ENCODE measurements around the gene FBXO17. TPM values are rescaled to one million over a fixed set of nuclear protein-coding genes. Genes with fewer than 3 reads are reported as not detected.

FBXO17 gene
- total and polyA plus RNA-seq, 2 donors (not counting 3 experiments of a cell fraction or from before 2014, with no cell fraction given) = 21.8 to 23.8 TPM

DNA sequence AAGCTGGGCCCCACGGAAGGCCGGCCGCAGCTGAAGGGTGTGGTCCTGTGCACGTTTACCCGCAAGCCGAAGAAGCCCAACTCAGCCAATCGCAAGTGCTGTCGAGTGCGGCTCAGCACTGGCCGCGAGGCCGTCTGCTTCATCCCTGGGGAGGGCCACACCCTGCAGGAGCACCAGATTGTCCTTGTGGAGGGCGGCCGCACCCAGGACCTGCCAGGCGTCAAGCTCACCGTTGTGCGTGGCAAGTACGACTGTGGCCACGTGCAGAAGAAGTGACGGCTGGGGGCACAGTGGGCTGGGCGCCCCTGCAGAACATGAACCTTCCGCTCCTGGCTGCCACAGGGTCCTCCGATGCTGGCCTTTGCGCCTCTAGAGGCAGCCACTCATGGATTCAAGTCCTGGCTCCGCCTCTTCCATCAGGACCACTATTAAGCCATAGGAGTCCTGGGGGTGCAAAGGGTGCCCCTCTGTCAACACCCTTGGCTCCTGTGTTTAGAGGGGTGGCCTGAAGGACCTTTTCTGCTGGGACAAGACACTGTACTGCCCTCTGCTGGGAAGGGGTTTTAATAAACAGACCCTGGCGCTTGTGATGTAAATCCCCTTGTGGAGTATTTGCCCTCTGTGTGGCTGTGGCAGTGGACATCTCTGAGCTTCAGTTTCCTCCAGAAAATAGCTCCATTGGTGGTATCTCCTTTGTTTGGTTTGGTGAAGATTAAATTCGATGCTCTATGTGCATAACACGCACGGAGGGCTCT lies 42.9 kb downstream of the FBXO17 start:
- peaks cover 14% of the 10 kb centered on the region for H3K4me1 ChIP-seq (ENCODE audit: control insufficient read depth, extremely low read depth, insufficient read depth, low read length)
- no peaks in the 10 kb centered on the region for H3K9me3 ChIP-seq (replicated peaks; ENCODE audit: control insufficient read depth, insufficient read depth, low read length)
- no TSS peak for BruUV-seq (replicated peaks)
- no peak overlapping the region for H3K4me3 ChIP-seq (replicated peaks in 1 of 3; ENCODE audit: insufficient read depth in 1 of 3, low read depth in 1 of 3, low read length in 3 of 3)
- peak; percentile 77 for FAIRE-seq
- dilution Hi-C loops (cut with MboI; ENCODE audit: extremely low pct_ligation_motif_present, low sequenced_read_pairs) = no loop called here
- H3K9ac ChIP-seq (replicated peaks; ENCODE audit: extremely low read depth, insufficient read depth, low read length) = no peak overlapping the region
- no peak overlapping the region for H3K4me2 ChIP-seq (ENCODE audit: insufficient read depth, low read length)
- no peaks in the 10 kb centered on the region for H3K9me1 ChIP-seq (replicated peaks; ENCODE audit: control insufficient read depth, extremely low read depth, insufficient read depth, low read length)
- peak; percentile 28 to 41 for TF ChIP-seq CTCF (IDR thresholded peaks at IDR 0.05; ENCODE audit: extremely low read depth in 1 of 2, insufficient read depth in 1 of 2, low read depth in 1 of 2, low read length in 2 of 2)
- TF ChIP-seq JUN (IDR thresholded peaks at IDR 0.05; ENCODE audit: borderline replicate concordance, insufficient read depth, insufficient read length, low read depth) = no peak
- TF ChIP-seq GATA2 (IDR thresholded peaks at IDR 0.05; ENCODE audit: insufficient read depth, insufficient read length, low read depth, low read length) = no peak
- no peak for TF ChIP-seq POLR2A (IDR thresholded peaks at IDR 0.05; ENCODE audit: low read depth, low read length)
- no peak for TF ChIP-seq MYC (IDR thresholded peaks at IDR 0.05; ENCODE audit: low read depth, low read length)
- TF ChIP-seq, protein P1, sequence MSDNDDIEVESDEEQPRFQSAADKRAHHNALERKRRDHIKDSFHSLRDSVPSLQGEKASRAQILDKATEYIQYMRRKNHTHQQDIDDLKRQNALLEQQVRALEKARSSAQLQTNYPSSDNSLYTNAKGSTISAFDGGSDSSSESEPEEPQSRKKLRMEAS (IDR thresholded peaks at IDR 0.05; ENCODE audit: insufficient read depth, insufficient read length) = no peak
- peak; percentile 43 for DNase-seq (ENCODE audit: low read depth, low spot score)
- intact Hi-C loops (cut with micrococcal nuclease) = no loop called here
- H3K27ac ChIP-seq (ENCODE audit: insufficient read depth, low read depth, low read length) = no peak overlapping the region
- H3K36me3 ChIP-seq (ENCODE audit: control insufficient read depth in 2 of 2, extremely low read depth in 1 of 2, insufficient read depth in 2 of 2, low read length in 2 of 2) = peaks cover 0 to 5% of the 10 kb centered on the region in 2 experiments
- H2AFZ ChIP-seq (ENCODE audit: low read depth, low read length) = no peak overlapping the region
- no peaks in the 10 kb centered on the region for H3K27me3 ChIP-seq (ENCODE audit: control insufficient read depth in 2 of 2, insufficient read depth in 2 of 2, low read length in 2 of 2)
- ChIA-PET CTCF (interaction anchor here (0.7 to 3.4 kb wide), 6 partner anchors 45 to 530 kb away, joined by 3 to 13 read pairs (median 4); partner anchors contain the start of gene FAM98C), POLR2A (interaction anchor here (0.6 kb wide), 1 partner anchor 80 kb away, joined by 3 read pairs; no protein-coding TSS in a partner anchor)
- H3K79me2 ChIP-seq (ENCODE audit: control insufficient read depth, insufficient read depth, low read length) = peaks cover 22% of the 10 kb centered on the region
- no peaks in the 10 kb centered on the region for H4K20me1 ChIP-seq (replicated peaks; ENCODE audit: control insufficient read depth, extremely low read depth, insufficient read depth, low read length)

All from endothelial cell of umbilical vein (primary cell).